KMS-11 (cell line): ENCODE data around the gene SCNM1.
"Not testable (repeated sequence)": the region's sequence is repeated elsewhere in the genome, so short reads cannot be mapped to it uniquely, and the experiment has no call there.

ENCODE experiments used
- H2AFZ ChIP-seq: fragments of 200-600 bp; sonication (generic); 2 replicates; pipeline ENCODE4 v1.6.1; 2016; ENCODE audit warnings: antibody characterized with exemption, mixed run types, low read depth
- H3K27ac ChIP-seq: fragments of 200-600 bp; sonication (generic); 2 replicates; pipeline ENCODE4 v1.6.1; 2016; ENCODE audit warnings: mild to moderate bottlenecking, mixed run types
- H3K27me3 ChIP-seq: fragments of 200-600 bp; sonication (generic); 2 replicates; pipeline ENCODE4 v1.6.1; 2017; ENCODE audit warnings: mild to moderate bottlenecking, low read depth, mixed run types, moderate library complexity; ENCODE audit not compliant: insufficient read depth
- H3K36me3 ChIP-seq: fragments of 200-600 bp; sonication (generic); 2 replicates; pipeline ENCODE4 v1.6.1; 2017; ENCODE audit warnings: mild to moderate bottlenecking, mixed run types; ENCODE audit not compliant: insufficient read depth
- H3K4me1 ChIP-seq: fragments of 200-600 bp; sonication (generic); 2 replicates; pipeline ENCODE4 v1.6.1; 2016; ENCODE audit warnings: mild to moderate bottlenecking, low read depth, mixed run types; ENCODE audit not compliant: poor library complexity, severe bottlenecking
- H3K4me2 ChIP-seq: fragments of 200-600 bp; sonication (generic); 2 replicates; pipeline ENCODE4 v1.7.0; 2016; ENCODE audit warnings: mild to moderate bottlenecking, mixed run types
- H3K4me3 ChIP-seq: fragments of 200-600 bp; sonication (generic); IDR thresholded peaks from 2 replicates; pipeline ENCODE4 v1.6.1; 2017; ENCODE audit warnings: low read depth, low read length, mixed read lengths; ENCODE audit not compliant: insufficient read depth
- H3K79me2 ChIP-seq: fragments of 200-600 bp; sonication (generic); 2 replicates; pipeline ENCODE4 v1.6.1; 2016; ENCODE audit warnings: low read depth, mixed run types; ENCODE audit not compliant: insufficient read depth
- H3K9ac ChIP-seq: fragments of 200-600 bp; sonication (generic); 2 replicates; pipeline ENCODE4 v1.6.1; 2016; ENCODE audit warnings: mild to moderate bottlenecking, mixed run types
- H4K20me1 ChIP-seq: fragments of 200-600 bp; sonication (generic); 2 replicates; pipeline ENCODE4 v1.6.1; 2016; ENCODE audit warnings: mild to moderate bottlenecking, mixed run types; ENCODE audit not compliant: insufficient read depth
- TF ChIP-seq, protein P1 (sequence below): fragments of 200-600 bp; sonication (generic); conservative IDR thresholded peaks from 2 replicates; pipeline ENCODE4 v1.6.1; 2017; ENCODE audit warnings: low read depth, mild to moderate bottlenecking, antibody characterized with exemption, low read length, moderate library complexity, mixed read lengths

The SCNM1 gene

DNA sequence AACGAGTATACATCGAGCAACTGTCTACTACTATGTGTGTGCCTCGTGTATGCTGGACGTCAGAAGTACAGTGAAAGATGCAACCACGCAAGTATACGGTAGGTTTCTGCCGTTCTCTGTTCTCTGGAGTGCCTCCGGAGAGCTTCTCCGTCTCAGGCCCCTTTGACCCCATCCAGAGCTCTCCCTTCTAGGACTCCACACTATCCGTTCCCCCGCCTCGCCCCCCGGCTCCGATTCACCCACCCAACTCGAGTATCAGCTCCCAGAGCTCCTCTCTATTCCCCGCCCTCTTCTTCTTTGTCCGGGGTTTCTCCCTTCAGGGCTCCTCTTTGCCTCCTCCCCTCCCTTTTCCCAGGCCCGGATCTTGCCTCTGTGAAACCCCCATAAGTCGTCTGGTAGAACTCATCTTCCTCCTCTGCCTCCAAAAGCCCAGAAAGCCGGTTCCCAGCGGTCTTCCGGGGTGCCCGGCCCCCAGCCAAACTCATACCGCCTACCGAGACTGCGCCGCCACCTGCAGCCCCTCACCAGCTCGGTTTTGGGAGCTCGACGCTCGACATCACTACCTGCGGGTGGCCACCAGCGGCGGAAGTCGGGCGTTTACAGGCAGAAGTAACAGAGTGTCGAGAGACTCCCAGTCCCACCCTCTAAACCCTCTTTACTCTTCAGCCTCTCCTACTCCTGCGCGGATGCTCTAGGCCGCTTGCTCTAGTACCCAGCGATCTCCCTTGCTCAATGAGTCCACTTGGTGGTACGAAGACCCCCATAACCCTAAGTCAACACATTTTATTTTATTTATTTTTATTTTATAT lies 23.9 kb downstream of the SCNM1 start, which contains the start of gene VPS72:
TSS of gene VPS72 (minus strand) at position 561 of the 809 bp plus-strand sequence. CDS start at position 485, 76 bp downstream.
- Histone ChIP-seq H3K4me3 (peak within 1 kb of the TSS; percentile 98), H3K27me3 (peaks cover 20% of the 10 kb centered on the region), H3K36me3 (peaks cover under 1% of the 10 kb centered on the region; the same call in 1 of the 2 replicates), H3K9ac (peak within 1 kb of the TSS; percentile 74), H3K27ac (peak within 1 kb of the TSS; percentile 57), H3K4me2 (peak within 1 kb of the TSS; percentile 92), H3K79me2 (peaks cover 31% of the 10 kb centered on the region), H2AFZ (peak within 1 kb of the TSS; percentile 81), H4K20me1 (no peaks in the 10 kb centered on the region), H3K4me1 (peaks cover 18% of the 10 kb centered on the region)
- TF ChIP-seq, protein P1, sequence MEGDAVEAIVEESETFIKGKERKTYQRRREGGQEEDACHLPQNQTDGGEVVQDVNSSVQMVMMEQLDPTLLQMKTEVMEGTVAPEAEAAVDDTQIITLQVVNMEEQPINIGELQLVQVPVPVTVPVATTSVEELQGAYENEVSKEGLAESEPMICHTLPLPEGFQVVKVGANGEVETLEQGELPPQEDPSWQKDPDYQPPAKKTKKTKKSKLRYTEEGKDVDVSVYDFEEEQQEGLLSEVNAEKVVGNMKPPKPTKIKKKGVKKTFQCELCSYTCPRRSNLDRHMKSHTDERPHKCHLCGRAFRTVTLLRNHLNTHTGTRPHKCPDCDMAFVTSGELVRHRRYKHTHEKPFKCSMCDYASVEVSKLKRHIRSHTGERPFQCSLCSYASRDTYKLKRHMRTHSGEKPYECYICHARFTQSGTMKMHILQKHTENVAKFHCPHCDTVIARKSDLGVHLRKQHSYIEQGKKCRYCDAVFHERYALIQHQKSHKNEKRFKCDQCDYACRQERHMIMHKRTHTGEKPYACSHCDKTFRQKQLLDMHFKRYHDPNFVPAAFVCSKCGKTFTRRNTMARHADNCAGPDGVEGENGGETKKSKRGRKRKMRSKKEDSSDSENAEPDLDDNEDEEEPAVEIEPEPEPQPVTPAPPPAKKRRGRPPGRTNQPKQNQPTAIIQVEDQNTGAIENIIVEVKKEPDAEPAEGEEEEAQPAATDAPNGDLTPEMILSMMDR: no peak

DNA sequence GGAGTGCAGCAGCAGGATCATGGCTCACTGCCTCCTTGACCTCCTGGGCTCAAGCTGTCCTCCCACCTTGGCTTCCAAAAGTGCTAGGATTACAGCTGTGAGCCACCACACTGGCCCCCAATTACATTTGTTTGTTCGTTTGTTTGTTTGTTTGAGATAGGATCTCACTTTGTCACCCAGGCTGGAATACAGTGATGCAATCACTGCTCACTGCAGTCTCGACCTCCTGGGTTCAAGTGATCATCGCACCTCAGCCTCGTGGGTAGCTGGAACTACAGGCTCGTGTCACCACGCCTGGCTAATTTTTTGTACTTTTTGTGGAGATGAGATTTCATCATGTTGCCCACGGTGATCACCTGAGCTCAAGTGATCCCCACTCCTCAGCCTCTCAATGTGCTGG lies 26.1 kb downstream of the SCNM1 start:
- H4K20me1 ChIP-seq: no peaks in the 10 kb centered on the region
- H3K36me3 ChIP-seq: no peaks in the 10 kb centered on the region
- H3K27ac ChIP-seq: no peak overlapping the region
- TF ChIP-seq, protein P1: no peak
- H3K4me2 ChIP-seq: no peak overlapping the region
- no peak overlapping the region for H3K9ac ChIP-seq
- H3K27me3 ChIP-seq: peaks cover 20% of the 10 kb centered on the region
- no peak overlapping the region for H2AFZ ChIP-seq
- peaks cover 29% of the 10 kb centered on the region for H3K79me2 ChIP-seq
- H3K4me3 ChIP-seq: no peak overlapping the region
- peaks cover 29% of the 10 kb centered on the region for H3K4me1 ChIP-seq

DNA sequence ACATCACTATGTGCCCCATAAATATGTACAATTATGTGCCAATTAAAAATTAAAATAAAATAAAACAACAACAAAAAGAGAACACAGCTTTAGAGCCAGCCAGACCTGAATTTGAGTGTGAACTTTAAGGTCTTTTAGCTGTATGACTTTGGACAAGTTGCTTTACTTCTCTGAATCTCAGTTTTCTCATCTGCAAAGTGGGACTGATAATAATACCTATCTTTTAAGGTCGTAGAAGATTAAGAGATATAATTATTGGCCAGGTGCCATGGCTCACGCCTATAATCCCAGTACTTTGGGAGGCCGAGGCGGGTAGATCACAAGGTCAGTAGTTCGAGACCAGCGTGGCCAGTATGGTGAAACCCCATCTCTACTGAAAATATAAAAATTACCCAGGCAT lies 27.4 kb downstream of the SCNM1 start:
- H3K27me3 ChIP-seq: peaks cover 20% of the 10 kb centered on the region
- no peak overlapping the region for H3K9ac ChIP-seq

DNA sequence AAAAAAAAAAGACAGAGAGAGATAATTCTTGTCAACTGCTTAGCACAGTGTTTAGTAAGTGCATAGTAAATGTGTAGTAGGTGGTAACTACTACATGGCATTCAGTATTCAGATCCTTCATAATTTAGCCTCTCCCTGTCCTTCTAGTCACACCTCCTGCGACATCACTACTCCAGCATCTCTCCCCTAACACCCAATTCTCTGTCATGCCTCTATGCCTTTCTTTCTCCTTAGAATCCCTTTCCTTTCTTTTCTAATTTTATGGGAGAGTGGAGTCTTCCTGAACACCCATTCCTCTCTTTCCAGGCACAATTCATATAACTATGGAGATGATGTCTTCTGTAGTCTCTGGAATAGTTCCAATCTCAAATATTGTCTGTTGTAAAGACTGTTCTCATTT lies 27.9 kb downstream of the SCNM1 start:
- no peak overlapping the region for H3K4me3 ChIP-seq

More for the DNA sequence above, 27.4 kb downstream of the SCNM1 start:
- H3K4me2 ChIP-seq: no peak overlapping the region
- TF ChIP-seq, protein P1: no peak
- no peak overlapping the region for H2AFZ ChIP-seq
- no peak overlapping the region for H3K27ac ChIP-seq
- peaks cover 17% of the 10 kb centered on the region for H3K79me2 ChIP-seq
- H3K4me3 ChIP-seq: no peak overlapping the region
- H3K36me3 ChIP-seq: no peaks in the 10 kb centered on the region
- peaks cover 34% of the 10 kb centered on the region for H3K4me1 ChIP-seq
- no peaks in the 10 kb centered on the region for H4K20me1 ChIP-seq

DNA sequence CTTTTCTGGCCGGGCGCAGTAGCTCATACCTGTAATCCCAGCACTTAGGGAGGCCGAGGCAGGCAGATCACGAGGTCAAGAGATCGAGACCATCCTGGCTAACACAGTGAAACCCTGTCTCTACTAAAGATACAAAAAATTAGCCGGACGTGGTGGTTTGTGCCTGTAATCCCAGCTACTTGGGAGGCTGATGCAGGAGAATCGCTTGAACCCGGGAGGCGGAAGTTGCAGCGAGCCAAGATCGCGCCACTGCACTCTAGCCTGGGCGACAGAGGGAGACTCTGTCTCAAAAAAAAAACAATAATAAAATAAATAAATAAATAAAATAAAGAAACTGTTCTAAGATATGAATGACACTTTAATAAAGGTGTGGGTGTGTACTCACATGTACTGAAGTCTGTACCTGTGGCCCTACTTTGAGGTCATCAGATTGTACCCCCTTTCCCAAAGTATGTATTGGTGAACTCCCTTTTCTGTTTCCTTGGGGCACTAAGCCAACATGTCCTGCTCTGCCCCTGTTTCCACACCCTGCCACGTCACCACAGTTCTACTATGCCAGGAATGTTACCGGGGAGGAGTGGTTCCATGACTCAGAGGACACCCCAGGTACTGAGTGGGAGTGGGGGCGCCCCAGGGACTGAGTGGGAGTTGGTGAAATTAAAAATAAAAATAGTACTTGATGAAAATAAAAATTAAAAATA lies 29.1 kb downstream of the SCNM1 start:
- H3K4me1 ChIP-seq: peaks cover 28% of the 10 kb centered on the region
- H3K27me3 ChIP-seq: peaks cover 20% of the 10 kb centered on the region
- H3K9ac ChIP-seq, H3K36me3 ChIP-seq, H2AFZ ChIP-seq, H3K27ac ChIP-seq, H3K4me3 ChIP-seq, H3K4me2 ChIP-seq, H4K20me1 ChIP-seq: not testable (repeated sequence)
- peaks cover 16% of the 10 kb centered on the region for H3K79me2 ChIP-seq

More for the DNA sequence above, 27.9 kb downstream of the SCNM1 start:
- Histone ChIP-seq H4K20me1 (no peaks in the 10 kb centered on the region), H3K36me3 (no peaks in the 10 kb centered on the region), H3K4me2 (no peak overlapping the region), H3K27ac (no peak overlapping the region), H3K4me1 (peaks cover 28% of the 10 kb centered on the region), H3K27me3 (peaks cover 20% of the 10 kb centered on the region), H2AFZ (no peak overlapping the region), H3K79me2 (peaks cover 16% of the 10 kb centered on the region), H3K9ac (no peak overlapping the region)
- TF ChIP-seq, protein P1: no peak
